ENCODE data around the gene DPYD.
"Not testable (repeated sequence)": the region's sequence is repeated elsewhere in the genome, so short reads cannot be mapped to it uniquely, and the experiment has no call there.

Gene DPYD

DNA sequence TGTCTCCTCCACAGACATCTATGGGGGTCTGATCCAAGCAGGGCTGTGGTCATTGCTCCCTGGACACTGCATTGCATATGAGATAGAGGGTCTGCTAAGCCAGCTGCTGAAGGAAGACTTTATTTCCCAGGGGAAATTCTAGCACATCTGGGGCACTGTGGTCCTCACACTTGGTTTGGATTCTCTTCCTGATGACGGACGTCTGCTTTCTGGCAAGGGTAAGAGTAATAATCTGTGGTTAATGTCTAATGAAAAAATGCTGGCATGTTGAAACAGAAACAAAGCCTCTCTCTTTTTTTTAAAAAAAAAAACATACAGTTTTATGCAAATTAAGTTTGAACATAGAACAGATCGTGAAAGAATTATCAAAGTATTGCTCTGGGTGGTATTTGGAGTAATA, 553.9 kb downstream of the DPYD start:
- TF ChIP-seq, protein P1, sequence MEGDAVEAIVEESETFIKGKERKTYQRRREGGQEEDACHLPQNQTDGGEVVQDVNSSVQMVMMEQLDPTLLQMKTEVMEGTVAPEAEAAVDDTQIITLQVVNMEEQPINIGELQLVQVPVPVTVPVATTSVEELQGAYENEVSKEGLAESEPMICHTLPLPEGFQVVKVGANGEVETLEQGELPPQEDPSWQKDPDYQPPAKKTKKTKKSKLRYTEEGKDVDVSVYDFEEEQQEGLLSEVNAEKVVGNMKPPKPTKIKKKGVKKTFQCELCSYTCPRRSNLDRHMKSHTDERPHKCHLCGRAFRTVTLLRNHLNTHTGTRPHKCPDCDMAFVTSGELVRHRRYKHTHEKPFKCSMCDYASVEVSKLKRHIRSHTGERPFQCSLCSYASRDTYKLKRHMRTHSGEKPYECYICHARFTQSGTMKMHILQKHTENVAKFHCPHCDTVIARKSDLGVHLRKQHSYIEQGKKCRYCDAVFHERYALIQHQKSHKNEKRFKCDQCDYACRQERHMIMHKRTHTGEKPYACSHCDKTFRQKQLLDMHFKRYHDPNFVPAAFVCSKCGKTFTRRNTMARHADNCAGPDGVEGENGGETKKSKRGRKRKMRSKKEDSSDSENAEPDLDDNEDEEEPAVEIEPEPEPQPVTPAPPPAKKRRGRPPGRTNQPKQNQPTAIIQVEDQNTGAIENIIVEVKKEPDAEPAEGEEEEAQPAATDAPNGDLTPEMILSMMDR (conservative IDR thresholded peaks at IDR 0.05): no peak
- no peak overlapping the region for H3K27ac ChIP-seq

DNA sequence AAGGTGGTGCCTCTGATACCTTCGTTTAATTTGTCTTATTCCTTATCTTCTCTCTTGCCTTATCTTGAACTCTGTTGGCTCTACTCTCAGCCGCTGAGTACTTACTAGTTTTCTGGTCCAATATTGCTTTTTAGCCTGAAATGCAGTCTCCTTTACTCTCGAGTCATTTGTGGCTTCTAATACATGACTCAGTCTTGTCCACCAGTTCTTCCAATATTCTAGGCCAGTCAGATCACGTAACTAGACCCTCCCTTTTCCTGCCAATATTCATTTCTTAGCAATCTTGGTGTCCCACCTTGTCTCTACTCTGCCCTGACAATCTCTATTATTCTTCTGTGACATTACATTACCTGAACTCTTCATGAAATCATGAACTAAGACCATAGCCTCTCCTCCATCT, 555.8 kb downstream of the DPYD start:
- TF ChIP-seq, protein P1 (conservative IDR thresholded peaks at IDR 0.05): no peak

DNA sequence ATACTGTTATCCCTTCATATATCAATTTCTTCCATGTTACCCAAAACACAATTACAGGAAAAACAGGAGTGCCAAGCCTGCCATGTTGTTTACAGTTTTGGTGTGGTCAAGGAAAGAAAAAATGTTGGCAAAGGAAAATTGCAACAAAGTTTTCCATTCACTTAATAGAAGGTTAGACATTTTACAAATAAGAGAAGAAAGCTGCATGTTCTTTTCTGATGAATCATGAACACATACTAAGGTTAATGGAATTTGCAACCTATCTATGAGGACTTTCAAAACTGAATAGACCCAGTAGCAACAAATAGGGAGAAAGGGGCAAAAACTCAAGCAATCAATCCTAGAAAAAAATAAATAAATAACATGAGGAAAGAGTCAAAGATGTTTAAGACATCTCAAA, 556.7 kb downstream of the DPYD start:
- TF ChIP-seq, protein P1 (conservative IDR thresholded peaks at IDR 0.05): no peak
- no peak overlapping the region for H3K27ac ChIP-seq

More for the DNA sequence above, 555.8 kb downstream of the DPYD start:
- no peak overlapping the region for H3K27ac ChIP-seq

DNA sequence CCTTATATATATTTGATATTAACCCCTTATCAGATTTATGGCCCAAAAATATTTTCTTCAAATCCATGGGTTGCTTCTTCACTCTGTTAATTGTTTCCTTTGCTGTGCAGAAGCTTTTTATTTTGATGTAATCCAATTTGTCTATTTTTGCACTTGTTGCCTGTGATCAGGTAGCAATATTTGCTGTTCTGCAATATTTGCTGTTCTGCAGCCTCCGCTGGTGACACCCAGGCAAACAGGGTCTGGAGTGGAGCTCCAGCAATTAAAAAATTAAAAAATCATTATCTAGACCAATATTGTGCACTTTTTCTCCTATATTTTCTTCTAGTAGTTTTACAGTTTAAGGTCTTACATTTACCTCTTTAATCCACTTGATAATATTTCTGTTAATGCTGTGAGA, 564.5 kb downstream of the DPYD start:
- H3K27ac ChIP-seq: no peak overlapping the region
- TF ChIP-seq, protein P1 (conservative IDR thresholded peaks at IDR 0.05): no peak

DNA sequence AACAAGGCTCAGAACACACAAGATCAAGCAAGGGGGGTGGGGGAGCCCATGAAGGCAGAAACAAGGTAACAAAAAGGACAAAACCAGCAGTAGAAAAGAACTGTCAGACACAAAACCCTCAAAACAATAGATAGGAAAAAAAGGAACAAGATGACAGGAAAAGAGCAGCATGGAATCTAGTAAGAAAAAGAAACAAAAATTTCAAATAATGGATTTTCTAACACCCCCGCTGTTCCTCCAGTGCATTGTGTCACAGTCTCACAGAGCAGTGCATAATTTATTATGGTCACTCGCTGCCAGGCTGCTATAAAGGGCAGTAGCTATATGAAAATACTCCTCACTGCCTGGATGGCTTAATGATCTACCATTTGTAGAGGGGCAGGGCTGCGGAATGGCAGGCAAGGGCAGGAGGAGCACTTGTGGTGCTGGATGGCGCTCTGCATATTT, 567.9 kb downstream of the DPYD start:
- TF ChIP-seq, protein P1 (conservative IDR thresholded peaks at IDR 0.05): no peak
- H3K27ac ChIP-seq: no peak overlapping the region

DNA sequence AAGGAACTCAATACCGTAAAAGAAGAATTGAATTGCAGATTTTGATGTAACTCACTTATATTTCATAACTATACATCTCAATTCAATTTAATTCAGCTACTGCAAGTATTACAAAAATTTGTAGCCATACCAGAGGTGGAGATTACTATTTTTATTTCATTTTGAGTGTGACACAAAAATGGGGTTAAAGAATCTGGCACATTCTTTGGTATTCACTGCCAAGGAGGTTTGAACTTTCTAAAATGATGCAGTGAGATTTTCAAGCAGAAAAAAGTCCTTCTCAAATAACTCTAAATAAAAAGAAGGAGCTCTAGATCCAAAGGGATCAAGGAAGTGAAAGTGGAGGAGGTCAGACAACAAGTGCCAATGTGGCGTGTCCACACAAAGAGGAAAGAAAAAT, 569.0 kb downstream of the DPYD start:
- TF ChIP-seq, protein P1 (conservative IDR thresholded peaks at IDR 0.05): no peak
- no peak overlapping the region for H3K27ac ChIP-seq

DNA sequence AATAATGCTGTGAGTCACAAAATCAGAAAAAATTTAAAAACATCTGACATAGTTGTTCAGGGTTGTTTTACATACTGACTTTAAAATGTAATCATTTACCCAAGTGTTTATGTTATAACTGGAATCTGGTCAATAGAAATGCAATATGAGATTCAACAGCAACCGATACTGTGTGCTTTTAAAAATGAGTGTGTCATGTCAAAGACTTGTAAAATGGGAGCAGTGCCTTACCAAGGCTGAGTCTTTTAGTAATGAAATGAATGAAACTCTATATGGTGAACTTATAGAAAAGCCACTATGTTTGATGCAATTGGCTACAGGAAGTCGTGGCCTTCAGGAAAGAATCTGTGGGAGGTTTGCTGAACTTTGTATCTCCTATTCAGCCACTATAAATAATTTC, 570.2 kb downstream of the DPYD start:
- TF ChIP-seq, protein P1 (conservative IDR thresholded peaks at IDR 0.05): no peak
- H3K27ac ChIP-seq: no peak overlapping the region

DNA sequence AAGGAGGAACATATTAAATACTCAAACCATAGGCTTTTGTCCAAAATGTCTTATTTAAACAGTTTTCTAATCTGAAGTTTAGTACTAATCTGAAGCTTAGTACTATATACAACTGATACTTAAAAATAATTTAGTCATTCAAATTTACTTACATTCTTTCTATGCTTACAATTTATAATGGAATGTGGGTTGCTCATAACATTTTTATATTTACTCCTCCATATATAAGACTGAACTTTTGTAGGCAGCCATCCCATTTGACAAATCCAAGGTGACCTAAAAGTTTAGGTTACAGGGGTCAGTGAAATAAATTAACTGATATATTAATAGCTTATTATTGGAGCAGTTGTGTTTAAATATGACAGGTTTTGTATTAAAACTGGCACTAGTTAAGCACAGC, 570.6 kb downstream of the DPYD start:
- TF ChIP-seq, protein P1 (conservative IDR thresholded peaks at IDR 0.05): no peak
- no peak overlapping the region for H3K27ac ChIP-seq

DNA sequence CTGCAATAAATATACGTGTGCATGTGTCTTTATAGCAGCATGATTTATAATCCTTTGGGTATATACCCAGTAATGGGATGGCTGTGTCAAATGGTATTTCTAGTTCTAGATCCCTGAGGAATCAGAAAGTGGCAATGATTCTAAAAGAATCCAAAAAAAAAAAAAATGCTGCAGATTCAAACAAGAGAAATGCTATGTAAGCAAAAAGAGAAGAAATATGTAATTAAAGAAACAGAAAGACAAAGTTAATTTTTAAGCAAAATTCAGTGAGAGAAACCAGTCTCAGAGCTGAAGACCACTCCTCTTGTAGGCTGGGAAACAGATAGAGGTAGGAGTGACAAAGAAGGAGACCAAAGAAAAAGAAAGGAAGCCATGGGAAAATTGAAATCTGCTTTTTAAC, 571.0 kb downstream of the DPYD start:
- not testable (repeated sequence) for H3K27ac ChIP-seq

Data from VCaP (cell line).